Esophagus muscularis mucosa (tissue), 4 donors: ENCODE data around the gene CACHD1. TPM values are rescaled to one million over a fixed set of nuclear protein-coding genes. Genes with fewer than 3 reads are reported as not detected.

Source experiments
- DNase-seq: peaks from one replicate; pipeline ENCODE4 v3.0.0-alpha.2; 2017; ENCODE audit errors: extremely low spot score
- H3K27ac ChIP-seq, 4 donors: fragments of 200-600 bp; sonication (generic); replicated peaks in 1 of 4; 1 replicate in 3 of 4; 2 replicates in 1 of 4; pipeline ENCODE4 v1.5.1; 2016 to 2019; ENCODE audit warnings: mild to moderate bottlenecking in 1 of 4
- H3K27me3 ChIP-seq, 4 donors: fragments of 200-600 bp; sonication (generic); one replicate each; pipeline versions ENCODE4 v1.5.1 to v1.6.0; 2016 to 2019
- H3K36me3 ChIP-seq, 4 donors: fragments of 200-600 bp; sonication (generic); one replicate each; pipeline ENCODE4 v1.5.1; 2016 to 2019
- H3K4me1 ChIP-seq, 4 donors: fragments of 200-600 bp; sonication (generic); one replicate each; pipeline ENCODE4 v1.5.1; 2016 to 2019
- H3K4me3 ChIP-seq, 4 donors: fragments of 200-600 bp; sonication (generic); 1 replicate in 2 of 4; 2 replicates in 2 of 4; pipeline ENCODE4 v1.5.1; 2016 to 2019; ENCODE audit warnings: mild to moderate bottlenecking in 4 of 4, moderate library complexity in 1 of 4
- H3K9me3 ChIP-seq, 4 donors: fragments of 200-600 bp; sonication (generic); 1 replicate in 3 of 4; 2 replicates in 1 of 4; pipeline ENCODE4 v1.5.1; 2016 to 2019
- EP300 ChIP-seq: sonication (generic); formaldehyde crosslinking; IDR thresholded peaks from one replicate; pipeline ENCODE4 v1.6.1; 2017; ENCODE audit warnings: antibody characterized with exemption
- POLR2A ChIP-seq: fragments of 450-650 bp; IDR thresholded peaks from one replicate; pipeline ENCODE4 v1.6.1; 2017; ENCODE audit warnings: antibody characterized with exemption, moderate library complexity, mild to moderate bottlenecking, low read depth
- POLR2AphosphoS5 ChIP-seq, 2 donors: sonication (generic); formaldehyde crosslinking; IDR thresholded peaks; one replicate each; pipeline ENCODE4 v1.6.1; 2017; ENCODE audit warnings: antibody characterized with exemption in 2 of 2
- WGBS: methylation state at CpG from one replicate; pipeline ENCODE4 v1.1.5; 2018; 5-methylcytosine and 5-hydroxymethylcytosine counted together
- intact Hi-C: fragments of 100-400 bp; cut with DNase I; formaldehyde crosslinking; loops from one replicate; pipeline ENCODE4 v1.15.1; 2023
- total RNA-seq, 4 donors: library from RNA; depleted of rRNA; stranded (reverse); fragments of >200 nt; gene quantifications; one replicate each; pipeline versions ENCODE4 v1.1.0 to v1.2.1, GENCODE V29; 2016
- TF ChIP-seq, protein P1 (sequence below), 3 experiments: fragments of 200-600 bp in 2 of 3; fragments of 450-650 bp in 1 of 3; sonication (generic) in 2 of 3; IDR thresholded peaks; one replicate each; pipeline ENCODE4 v1.5.1; 2017 to 2019; ENCODE audit warnings: antibody characterized with exemption in 3 of 3, mild to moderate bottlenecking in 2 of 3, moderate library complexity in 1 of 3

The CACHD1 gene
- total RNA-seq, 4 donors from 2014 or later: 6.6 to 10.7 (median 10.1) TPM

DNA sequence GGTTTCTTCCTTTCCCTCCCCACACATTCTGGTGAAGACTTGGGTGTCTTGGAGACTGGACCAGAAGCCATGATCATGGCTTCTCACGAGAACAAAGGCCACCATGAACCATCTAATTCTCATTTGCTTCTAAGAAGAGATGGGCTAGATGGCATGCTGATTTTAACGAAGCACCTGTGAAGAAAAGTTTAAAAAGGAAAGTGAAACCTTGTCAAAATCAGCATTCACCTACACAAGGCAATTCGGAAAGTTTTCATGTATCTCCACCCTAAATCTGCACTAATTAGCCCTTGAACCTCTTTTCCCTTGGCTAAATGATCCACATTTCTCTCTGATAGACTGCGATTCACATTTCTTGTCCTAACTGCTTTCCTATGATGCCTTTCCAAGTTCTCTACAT is 160.7 kb downstream of the CACHD1 start:
- TF ChIP-seq, protein P1, sequence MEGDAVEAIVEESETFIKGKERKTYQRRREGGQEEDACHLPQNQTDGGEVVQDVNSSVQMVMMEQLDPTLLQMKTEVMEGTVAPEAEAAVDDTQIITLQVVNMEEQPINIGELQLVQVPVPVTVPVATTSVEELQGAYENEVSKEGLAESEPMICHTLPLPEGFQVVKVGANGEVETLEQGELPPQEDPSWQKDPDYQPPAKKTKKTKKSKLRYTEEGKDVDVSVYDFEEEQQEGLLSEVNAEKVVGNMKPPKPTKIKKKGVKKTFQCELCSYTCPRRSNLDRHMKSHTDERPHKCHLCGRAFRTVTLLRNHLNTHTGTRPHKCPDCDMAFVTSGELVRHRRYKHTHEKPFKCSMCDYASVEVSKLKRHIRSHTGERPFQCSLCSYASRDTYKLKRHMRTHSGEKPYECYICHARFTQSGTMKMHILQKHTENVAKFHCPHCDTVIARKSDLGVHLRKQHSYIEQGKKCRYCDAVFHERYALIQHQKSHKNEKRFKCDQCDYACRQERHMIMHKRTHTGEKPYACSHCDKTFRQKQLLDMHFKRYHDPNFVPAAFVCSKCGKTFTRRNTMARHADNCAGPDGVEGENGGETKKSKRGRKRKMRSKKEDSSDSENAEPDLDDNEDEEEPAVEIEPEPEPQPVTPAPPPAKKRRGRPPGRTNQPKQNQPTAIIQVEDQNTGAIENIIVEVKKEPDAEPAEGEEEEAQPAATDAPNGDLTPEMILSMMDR (IDR thresholded peaks at IDR 0.05): no peak
- TF ChIP-seq EP300: no peak
- TF ChIP-seq POLR2A: no peak
- TF ChIP-seq POLR2AphosphoS5 (IDR thresholded peaks at IDR 0.05): no peak
- no peak for DNase-seq
- no peaks in the 10 kb centered on the region for H3K4me1 ChIP-seq
- no peak overlapping the region for H3K27ac ChIP-seq
- intact Hi-C loops: no loop called here
- H3K36me3 ChIP-seq: peaks cover 0 to 11% (median 2%) of the 10 kb centered on the region in 4 donors
- no peak overlapping the region for H3K4me3 ChIP-seq
- H3K27me3 ChIP-seq: no peaks in the 10 kb centered on the region
- H3K9me3 ChIP-seq: no peaks in the 10 kb centered on the region
- WGBS: 97% methylated on average over 4 of the region's 4 CpGs

DNA sequence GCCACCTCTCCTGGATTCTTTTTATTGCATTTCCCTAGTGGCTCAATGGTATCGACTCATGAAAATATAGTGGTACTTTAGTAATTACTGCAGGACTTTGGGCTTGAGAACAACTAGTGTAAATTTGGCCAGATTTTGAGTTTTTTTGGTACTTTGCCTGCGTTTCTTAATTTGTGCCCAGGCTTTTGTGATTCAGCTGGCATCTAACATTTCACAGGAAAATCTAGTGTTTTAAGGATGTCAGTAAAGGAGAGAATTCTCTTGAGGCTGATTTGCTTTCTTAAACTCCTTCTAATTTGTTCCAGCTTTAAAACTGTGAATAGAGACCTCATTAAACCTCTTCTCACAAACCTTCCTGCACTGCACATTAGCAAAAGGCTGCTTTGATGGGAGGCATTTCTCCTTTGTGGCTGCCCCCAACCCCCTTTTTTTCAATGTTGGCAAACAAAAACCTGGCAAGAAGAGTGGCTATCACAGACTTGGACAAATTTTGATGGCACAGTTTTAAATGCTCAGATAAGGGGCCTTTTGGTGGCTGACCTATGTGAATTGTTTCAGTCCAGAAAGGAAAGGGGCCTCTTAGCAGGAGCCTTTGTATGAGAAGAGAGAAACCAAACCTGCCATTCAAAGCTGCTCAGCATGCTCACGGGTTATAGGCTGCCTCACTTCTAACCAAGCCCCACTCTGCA is 161.6 kb downstream of the CACHD1 start:
- Histone ChIP-seq H3K9me3 (no peaks in the 10 kb centered on the region), H3K36me3 (peaks cover 0 to 15% (median 2%) of the 10 kb centered on the region in 4 donors), H3K4me3 (no peak overlapping the region), H3K27me3 (no peaks in the 10 kb centered on the region), H3K4me1 (no peaks in the 10 kb centered on the region), H3K27ac (no peak overlapping the region)
- DNase-seq: no peak
- intact Hi-C loops: no loop called here
- no peak for TF ChIP-seq POLR2A
- TF ChIP-seq POLR2AphosphoS5 (IDR thresholded peaks at IDR 0.05): no peak
- TF ChIP-seq, protein P1 (IDR thresholded peaks at IDR 0.05): no peak
- TF ChIP-seq EP300: no peak
- 62% methylated on average over 3 of the region's 3 CpGs for WGBS

DNA sequence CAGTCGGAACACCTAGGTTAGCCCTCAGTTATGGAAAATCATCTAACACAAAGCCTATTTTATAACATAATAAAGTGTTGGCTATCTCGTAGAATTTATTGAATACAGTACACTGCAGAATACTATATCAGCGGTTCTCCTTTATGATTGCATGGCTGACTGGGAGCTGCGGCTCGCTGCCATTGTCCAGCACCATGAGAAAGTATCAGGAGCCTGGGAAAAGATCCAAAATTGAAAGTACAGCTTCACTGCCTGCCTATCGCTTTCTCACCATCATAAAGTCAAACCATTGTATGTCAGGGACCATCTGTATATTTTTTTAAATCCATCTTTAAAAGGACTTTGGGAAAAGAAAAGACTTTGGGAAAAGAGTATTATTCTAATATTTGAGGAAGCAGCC is 163.0 kb downstream of the CACHD1 start:
- Histone ChIP-seq H3K27me3 (no peaks in the 10 kb centered on the region), H3K27ac (no peak overlapping the region), H3K9me3 (no peaks in the 10 kb centered on the region), H3K4me1 (no peaks in the 10 kb centered on the region), H3K4me3 (no peak overlapping the region), H3K36me3 (peaks cover 0 to 16% (median 2%) of the 10 kb centered on the region in 4 donors)
- intact Hi-C loops: no loop called here
- WGBS: 95% methylated on average over 6 of the region's 6 CpGs
- DNase-seq: no peak
- TF ChIP-seq POLR2A (no peak), EP300 (no peak), POLR2AphosphoS5 (IDR thresholded peaks at IDR 0.05) (no peak)
- TF ChIP-seq, protein P1 (IDR thresholded peaks at IDR 0.05): no peak

DNA sequence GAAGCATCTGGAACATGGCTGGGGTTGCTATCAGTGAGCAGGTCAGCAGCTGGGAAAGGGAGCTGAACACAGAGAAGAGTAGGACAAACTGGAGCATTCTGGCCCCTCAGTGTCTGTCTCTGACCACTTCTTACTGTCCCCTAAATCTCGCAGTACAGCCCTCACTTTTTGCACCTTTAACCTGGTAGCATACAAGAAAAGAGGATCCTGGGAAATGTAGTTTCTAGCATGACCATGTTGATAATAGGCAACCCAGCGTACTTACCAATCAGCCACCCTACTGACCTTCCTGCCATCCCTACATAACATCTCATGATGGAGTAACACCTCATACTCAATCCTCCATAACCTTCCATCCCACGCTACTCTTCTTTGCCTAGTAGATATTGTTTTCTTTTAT is 175.8 kb downstream of the CACHD1 start:
- no peaks in the 10 kb centered on the region for H3K9me3 ChIP-seq
- DNase-seq: no peak
- TF ChIP-seq POLR2AphosphoS5 (IDR thresholded peaks at IDR 0.05): no peak
- TF ChIP-seq, protein P1 (IDR thresholded peaks at IDR 0.05): no peak
- TF ChIP-seq EP300: no peak
- intact Hi-C loops: no loop called here
- H3K36me3 ChIP-seq: peaks cover 0 to 33% (median 8%) of the 10 kb centered on the region in 4 donors
- H3K27ac ChIP-seq: no peak overlapping the region
- WGBS: 97% methylated on average over 3 of the region's 3 CpGs
- no peaks in the 10 kb centered on the region for H3K27me3 ChIP-seq
- no peak overlapping the region for H3K4me3 ChIP-seq
- no peaks in the 10 kb centered on the region for H3K4me1 ChIP-seq

DNA sequence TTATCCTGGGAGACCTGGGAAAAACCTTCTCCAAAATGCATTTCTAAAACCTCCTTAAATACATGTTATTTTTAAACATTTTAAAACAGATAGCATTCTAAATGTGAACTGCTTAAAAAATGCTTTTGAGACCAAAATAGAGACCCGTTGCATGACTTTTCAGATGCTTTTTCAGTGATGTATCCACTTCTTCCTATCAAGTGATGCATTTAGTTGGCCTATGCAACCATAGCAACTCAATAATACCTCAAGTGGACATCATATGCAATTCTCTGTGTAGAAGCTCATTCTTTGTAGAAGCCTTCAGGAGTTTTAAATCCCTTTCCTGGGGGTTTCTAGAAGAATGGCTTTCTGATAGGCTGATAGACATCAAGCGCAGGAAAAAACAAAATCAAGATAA is 180.5 kb downstream of the CACHD1 start:
- DNase-seq: no peak
- H3K4me1 ChIP-seq: peaks cover 0 to 4% (median 0%) of the 10 kb centered on the region in 4 donors
- H3K9me3 ChIP-seq: no peaks in the 10 kb centered on the region
- H3K36me3 ChIP-seq: peaks cover 0 to 13% (median 3%) of the 10 kb centered on the region in 4 donors
- intact Hi-C loops: no loop called here
- WGBS: 96% methylated on average over 2 of the region's 2 CpGs
- TF ChIP-seq EP300: no peak
- H3K27ac ChIP-seq: no peak overlapping the region
- no peaks in the 10 kb centered on the region for H3K27me3 ChIP-seq
- H3K4me3 ChIP-seq: no peak overlapping the region
